GM12801 (cell line): Measurements from ENCODE around the gene PKP4.

Experiments
- CTCF ChIP-seq: IDR thresholded peaks from one replicate; pipeline ENCODE4 v1.5.1; 2011; ENCODE audit warnings: control low read depth; ENCODE audit not compliant: insufficient read length; ENCODE audit errors: extremely low read depth

Gene PKP4

DNA sequence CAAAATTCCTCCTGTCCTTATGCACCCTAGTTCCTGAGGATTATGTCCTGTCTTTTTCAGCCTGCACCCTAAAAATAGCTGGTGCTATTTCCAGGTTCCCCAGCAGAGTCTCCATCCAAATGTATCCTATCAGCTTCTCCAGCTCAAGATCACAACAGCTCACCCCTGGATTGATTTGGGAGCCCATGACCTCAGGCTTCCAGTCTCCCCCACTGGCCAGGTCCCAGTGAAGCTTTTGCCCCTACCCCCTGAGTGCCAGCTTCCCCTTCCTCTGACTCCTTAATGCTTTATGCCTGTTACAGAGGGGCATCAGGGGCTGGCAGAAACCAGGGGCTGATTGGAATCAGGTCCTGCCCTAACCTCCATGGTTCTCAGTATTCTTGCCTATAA, 261.4 kb downstream of the PKP4 start:
- TF ChIP-seq CTCF: no peak

DNA sequence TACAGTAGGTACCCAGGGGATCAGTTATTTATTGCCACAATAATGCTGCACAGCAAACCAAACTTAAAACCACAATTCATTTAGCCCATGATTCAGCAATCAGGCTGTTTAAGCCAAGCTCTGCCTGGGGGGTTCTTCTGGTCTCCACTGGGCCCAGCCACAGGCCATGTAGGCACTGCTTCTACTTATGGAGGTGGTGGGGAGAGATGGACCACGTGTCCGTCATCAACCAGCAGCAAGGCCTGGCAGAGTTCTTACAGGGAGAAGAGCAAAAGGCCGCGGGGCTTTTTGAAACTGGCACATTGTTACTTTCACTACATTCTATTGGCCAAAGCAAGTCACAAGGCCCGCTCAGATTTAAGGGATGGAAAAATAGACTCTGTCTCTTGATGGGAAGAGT, 262.1 kb downstream of the PKP4 start:
- TF ChIP-seq CTCF: no peak

DNA sequence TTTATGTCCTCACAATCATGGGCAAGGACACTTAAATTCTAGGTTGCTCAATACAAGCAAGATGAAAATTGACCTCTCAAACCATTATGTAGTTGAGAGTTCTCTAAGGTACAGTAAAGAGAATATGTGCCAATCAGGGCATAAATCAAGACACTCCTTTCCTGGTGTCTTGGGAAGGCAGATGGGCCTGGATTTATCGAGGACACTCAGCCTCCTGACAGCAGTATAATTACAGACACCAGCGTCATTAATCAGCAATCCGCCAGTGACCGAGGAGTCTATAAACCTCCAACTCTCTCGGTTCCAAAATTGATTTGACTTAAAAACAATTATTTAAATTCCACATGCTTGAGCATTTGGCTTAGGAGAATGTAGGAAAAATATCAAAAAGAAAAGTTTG, 262.7 kb downstream of the PKP4 start:
- TF ChIP-seq CTCF: no peak

GRCh38 chr2:158722266-158723105, 265.7 kb downstream of the PKP4 start:
- no peak for TF ChIP-seq CTCF

GRCh38 chr2:158723181-158723838, 266.6 kb downstream of the PKP4 start:
- TF ChIP-seq CTCF: no peak

- no peak for TF ChIP-seq CTCF
Measured at GRCh38 chr2:158723921-158724802, 267.4 kb downstream of the PKP4 start.

DNA sequence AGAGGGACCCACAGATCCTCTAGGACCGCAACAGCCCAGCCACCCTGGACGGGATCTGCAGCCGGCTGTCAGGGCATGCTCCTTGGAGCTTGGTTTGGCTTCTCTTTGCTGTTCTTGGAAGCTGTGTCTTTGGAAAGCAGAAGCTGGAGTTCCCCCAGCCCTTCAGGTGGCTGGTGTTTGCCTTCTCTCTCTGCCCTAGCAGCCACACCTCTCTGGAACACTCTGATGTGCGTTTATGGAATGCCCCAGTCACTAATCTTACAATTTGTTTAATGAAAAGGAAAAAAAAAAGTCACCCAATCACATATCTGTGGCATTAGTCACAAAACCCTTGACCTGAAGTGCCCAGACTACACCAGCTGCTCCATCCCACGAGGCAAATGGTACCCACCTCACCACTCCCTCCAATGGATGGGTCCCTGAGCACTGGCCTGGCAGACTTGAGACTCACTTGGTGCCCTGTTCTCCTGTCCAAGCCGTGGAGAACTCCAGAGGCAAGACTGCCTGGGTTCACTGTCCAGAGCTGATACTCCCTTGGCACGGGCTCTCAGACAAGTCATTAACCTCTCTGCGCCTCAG, 268.1 kb downstream of the PKP4 start:
- TF ChIP-seq CTCF: no peak
